ENCODE results near the gene PIRT.

Gene PIRT

DNA sequence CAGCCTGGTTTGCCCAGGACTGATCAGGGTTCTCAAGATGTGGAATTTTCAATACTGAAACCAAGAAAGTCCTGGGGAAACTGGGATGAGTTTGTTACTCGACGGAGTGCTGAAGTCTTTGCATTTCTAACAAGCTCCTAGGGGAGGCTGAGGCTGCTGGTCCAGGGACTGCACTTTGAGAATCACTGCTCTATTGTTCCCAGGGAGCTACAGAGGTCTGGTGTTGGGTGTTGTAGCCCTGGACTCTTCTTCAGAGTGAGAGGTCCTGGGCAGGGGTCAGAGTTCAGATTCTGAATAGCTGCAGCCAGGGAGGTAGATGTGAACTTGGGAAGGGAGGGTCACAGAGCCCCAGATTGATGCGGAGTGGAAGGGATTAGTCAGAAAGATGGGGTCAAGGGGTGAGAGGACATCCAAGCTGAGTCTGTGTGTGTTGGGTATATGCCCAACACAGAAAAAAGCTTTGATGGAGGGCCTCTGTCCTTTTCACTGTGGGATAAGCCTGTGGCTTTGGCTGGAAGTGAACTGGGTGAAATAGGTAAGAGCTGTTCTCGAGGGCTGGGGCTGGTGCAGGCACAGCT is 48.1 kb downstream of the PIRT start:
- no peak for DNase-seq (ENCODE audit: low read depth)

DNA sequence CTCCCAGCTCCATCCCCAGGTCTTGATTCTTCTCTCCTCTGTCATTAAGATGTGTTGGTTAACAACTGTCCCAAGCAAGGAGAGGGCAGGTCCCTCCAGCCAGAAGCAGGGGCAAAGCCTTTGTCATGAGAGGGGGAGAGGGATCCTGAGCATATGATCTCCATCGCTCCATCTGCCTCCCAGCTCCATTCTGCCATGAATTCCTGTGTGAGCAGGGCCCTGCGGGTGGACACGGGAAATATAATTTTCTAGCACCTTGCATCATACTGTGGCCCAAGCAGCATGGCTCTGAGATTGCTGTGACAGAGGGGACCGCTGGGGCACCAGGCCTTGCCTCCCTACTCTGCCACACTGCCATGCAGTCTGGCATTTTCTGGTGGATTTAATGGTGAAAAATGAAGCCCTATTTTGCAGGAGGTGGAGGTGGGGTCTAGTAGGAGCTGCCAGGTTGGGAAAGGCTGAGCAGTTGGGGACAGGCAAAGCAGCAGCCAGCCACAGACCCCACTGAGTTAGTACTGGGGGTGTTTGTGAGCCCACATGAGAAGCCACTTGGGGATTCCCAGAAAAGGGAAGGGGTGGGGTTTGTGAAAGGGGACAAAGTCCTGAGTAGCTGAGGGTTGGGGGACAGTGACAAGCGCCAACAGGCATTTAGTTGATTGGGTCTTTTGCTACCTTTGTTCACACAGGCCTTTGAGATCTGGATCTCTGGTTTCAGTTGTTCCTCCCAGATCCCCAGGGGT is 50.4 kb downstream of the PIRT start:
- DNase-seq (ENCODE audit: low read depth), result no peak

DNA sequence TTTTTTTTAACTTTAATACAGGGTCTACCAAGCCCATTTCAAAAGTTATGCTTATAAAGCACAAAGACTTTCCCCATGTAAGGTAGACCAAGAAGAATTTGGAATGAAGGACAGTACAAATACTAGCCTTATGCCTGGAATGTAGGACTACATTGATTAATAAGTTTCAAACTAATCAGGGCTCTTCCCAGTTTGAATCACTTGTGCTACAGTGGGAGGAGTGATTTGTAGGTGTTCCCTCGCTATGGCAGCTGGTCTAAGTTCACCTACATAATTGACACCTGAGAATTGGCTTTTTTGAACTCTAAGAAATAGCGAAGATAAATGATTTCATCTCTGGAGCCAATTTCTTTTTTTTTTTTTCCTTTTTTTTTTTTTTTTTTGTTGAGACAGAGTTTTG is 52.6 kb downstream of the PIRT start:
- no peak for DNase-seq (ENCODE audit: low read depth)

DNA sequence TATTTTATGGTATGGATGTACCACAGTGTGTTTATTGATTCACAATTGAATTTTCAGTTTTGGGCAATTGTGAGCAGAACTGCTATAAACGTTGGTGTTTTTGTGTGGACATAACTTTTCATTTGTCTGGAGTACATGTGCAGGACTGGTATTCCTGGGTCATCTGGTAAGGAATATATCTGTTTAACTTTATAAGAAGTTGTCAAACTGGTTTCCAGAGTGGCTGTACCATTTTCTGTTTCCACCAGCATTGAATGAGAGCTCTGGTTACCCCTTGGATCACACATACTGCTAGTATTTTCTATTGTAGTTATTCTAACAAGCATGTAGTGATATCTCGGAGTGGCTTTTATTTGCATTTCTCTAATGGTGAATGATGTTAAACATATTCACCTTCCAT is 58.3 kb downstream of the PIRT start:
- no peak for DNase-seq (ENCODE audit: low read depth)

DNA sequence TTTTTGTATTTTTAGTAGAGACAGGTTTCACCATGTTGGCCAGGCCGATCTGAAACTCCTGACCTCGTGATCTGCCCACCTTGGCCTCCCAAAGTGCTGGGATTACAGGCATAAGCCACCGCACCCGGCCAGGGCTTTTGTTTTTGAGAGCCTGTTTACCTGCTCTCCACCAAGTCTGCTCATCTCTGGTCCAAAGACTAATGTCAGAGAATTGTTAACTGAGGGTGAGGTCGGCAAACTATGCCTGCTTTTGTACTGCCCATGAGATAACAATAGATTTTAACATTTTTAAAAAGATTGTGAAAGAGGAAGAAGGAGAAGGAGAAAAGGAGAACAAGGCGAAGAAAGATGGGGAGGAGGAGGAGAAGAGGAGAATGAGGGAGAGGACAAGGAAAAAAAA is 60.0 kb downstream of the PIRT start:
- no peak for DNase-seq (ENCODE audit: low read depth)

DNA sequence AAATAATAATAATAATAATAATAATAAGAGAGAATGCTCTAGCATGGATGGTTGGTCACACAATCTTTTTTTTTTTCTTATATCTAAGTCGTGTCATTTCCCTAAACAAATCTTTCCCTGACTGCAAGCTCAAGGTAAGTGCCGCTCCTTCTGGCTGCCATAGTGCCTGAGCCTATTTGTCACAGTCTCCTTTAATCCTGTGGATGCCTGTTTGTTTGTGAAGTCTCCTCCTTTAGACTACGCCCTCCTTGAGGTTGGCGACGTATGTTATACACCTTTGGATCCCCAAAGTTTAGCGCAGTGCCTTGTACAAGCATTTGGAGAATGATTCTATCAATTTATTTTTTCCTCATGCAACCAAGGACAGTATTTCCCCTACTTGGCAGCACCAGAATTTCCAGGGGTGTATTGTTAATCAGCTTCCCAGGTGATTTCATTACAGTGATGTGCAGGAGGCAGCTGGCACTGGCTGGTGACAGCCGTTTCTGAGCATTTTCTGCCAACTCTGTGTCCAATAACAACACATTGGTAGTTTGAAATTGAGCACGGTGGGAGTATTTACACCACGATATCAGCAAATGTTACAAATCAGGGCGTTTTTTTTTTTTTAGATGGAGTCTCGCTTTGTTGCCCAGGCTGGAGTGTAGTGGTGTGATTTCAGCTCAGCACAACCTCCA is 60.6 kb downstream of the PIRT start:
- no peak for DNase-seq (ENCODE audit: low read depth)

DNA sequence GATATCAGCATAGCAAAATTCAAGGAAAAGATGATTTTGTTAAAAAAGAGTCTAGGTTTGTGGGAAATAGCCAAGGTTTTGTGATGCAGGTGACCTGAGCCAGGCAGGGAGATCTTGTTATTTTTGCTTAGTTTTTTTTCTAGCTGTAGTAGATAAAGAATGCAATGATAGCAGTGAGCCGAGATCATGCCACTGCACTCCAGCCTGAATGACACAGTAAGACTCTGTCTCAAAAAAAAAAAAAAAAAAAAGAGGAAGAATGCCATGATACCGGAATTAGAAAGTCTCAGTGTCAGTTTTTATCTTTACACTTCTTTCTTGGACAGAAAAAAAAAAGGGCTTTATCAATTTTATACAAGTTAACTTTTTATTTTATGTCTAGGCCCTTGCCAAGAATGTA is 61.5 kb downstream of the PIRT start:
- DNase-seq (ENCODE audit: low read depth), result no peak

DNA sequence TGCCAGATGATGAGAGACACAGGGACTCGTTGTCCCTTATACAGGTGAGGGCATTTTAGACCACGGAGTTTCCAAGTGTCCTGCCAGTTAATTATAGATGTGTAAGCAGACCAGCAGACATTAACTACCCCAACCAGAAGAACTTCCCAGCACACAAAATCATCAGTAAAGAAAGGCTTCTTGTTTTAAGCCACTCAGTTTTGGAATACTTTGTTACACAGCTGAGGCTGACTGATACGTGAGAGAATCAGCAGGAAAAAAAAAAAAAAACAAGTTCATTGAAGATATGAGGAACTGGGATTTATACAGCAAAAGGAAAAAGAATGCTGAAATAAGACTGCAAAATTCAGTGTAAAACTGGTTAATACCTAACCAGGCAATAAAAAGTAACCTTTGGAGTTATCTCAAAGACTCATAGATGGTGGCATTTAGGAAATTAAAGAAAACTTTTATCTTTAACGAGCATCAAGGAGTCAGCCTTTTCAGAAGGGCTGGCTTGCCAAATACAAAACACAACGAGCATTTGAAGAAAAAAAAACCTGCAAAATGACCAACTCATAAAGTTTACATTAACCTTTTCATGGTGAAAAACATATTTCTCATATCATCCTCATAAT is 62.0 kb downstream of the PIRT start:
- no peak for DNase-seq (ENCODE audit: low read depth)

DNA sequence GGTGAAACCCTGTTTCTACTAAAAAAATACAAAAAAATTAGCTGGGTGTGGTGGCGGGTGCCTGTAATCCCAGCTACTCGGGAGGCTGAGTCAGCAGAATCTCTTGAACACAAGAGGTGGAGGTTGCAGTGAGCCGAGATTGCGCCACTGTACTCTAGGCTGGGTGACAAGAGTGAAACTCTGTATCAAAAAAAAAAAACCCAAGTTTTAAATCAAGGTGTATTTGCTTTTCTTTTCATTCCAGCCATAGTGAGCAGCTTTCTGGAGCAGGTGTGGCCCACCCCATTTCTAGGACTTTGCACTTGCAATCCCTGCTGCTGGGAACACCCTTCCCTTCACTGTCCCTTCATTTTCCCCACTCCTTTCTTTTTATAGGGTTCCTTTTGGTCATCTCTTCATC is 62.8 kb downstream of the PIRT start:
- DNase-seq (ENCODE audit: low read depth), result no peak

DNA sequence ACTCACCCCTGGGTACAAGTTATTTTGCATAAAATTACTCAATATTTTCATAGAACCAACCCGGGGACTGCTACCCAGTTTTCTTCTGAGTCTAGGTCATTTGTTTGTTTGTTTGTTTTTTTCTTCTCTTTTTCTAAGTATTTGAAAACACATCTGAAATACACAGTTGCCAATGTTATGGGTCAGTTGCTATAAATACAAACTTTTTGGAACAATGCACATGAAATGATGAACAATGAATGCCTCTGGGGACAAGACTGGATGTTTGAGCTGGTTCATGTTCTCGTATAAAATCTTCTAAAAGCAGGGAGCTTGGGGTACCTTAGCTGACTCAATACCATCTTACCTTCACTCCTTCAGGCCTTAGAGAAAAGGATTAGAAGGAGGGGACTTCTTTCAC is 64.5 kb downstream of the PIRT start:
- DNase-seq (ENCODE audit: low read depth), result no peak

Measured in stromal cell of bone marrow (primary cell).